ENCODE results near the gene RGS7. TPM values are rescaled to one million over a fixed set of nuclear protein-coding genes. Genes with fewer than 3 reads are reported as not detected.

RGS7 gene
- total RNA-seq, 4 donors from 2014 or later: 0.11 to 0.33 TPM; not detected in 2

DNA sequence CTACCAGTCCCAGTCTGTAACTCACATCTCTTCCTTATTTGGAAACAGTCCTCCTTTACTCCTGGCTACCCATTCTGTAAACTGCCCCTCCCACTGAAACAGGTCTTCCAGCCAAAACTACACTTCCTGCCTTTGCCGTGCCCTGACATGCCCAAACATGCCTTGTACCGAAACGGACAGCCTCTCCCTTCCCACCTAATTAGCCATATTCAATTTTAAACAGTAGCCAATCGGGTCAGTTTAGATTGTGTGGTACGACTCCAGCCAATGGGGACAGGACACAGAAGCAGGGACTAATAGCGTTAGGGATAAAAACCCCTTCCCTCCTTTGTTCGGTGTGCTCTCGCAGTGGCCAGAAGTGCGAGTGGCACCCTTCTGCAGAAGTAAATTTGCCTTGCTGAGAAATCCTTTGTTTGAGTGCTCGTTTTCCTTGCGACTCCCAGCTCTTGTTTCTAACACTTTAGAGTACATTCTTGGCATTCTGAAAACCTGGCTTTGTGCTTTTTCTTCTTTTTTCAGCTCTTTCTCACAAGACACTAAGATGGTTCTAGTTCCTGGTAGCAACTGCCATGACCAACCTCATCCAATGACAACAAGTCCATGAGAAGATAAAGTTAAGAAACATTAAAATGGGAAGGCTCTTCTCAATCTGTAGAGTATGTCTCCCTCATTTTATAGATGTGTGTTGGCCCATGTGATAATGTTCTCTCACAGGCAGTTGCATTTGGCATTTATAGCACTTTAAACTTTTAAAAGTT lies 419.9 kb downstream of the RGS7 start:
- no peak overlapping the region for H3K27ac ChIP-seq (replicated peaks in 1 of 4)
- 92% methylated on average over 11 of the region's 11 CpGs for WGBS
- intact Hi-C loops (cut with DNase I): no loop called here
- H3K4me1 ChIP-seq: no peaks in the 10 kb centered on the region
- no peak overlapping the region for H3K4me3 ChIP-seq
- DNase-seq (ENCODE audit: extremely low spot score): no peak
- no peaks in the 10 kb centered on the region for H3K36me3 ChIP-seq
- no peaks in the 10 kb centered on the region for H3K27me3 ChIP-seq
- TF ChIP-seq POLR2A (IDR thresholded peaks at IDR 0.05; ENCODE audit: low read depth) (no peak), POLR2AphosphoS5 (IDR thresholded peaks at IDR 0.05) (no peak), EP300 (IDR thresholded peaks at IDR 0.05) (no peak)
- TF ChIP-seq, protein P1, sequence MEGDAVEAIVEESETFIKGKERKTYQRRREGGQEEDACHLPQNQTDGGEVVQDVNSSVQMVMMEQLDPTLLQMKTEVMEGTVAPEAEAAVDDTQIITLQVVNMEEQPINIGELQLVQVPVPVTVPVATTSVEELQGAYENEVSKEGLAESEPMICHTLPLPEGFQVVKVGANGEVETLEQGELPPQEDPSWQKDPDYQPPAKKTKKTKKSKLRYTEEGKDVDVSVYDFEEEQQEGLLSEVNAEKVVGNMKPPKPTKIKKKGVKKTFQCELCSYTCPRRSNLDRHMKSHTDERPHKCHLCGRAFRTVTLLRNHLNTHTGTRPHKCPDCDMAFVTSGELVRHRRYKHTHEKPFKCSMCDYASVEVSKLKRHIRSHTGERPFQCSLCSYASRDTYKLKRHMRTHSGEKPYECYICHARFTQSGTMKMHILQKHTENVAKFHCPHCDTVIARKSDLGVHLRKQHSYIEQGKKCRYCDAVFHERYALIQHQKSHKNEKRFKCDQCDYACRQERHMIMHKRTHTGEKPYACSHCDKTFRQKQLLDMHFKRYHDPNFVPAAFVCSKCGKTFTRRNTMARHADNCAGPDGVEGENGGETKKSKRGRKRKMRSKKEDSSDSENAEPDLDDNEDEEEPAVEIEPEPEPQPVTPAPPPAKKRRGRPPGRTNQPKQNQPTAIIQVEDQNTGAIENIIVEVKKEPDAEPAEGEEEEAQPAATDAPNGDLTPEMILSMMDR (IDR thresholded peaks at IDR 0.05): no peak
- peaks cover 0 to 15% (median 11%) of the 10 kb centered on the region in 4 donors for H3K9me3 ChIP-seq

DNA sequence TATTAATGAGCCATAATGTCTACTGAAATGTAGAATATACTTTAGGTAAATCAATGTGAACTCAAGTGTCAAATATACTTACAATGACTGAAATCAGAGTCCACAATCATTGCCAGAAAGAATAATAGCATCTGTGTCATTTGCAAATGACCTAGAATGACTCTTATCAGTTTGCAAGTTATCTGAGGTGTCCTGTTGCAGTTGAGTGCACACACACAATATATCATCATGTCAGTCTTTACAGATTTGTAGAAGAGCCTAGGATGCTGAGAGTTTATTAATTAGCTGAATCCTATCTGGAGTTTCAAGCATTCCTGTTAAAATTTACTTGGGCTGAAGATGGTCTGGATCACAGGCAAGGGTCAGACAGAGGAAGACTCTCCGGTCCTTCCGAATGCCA lies 421.1 kb downstream of the RGS7 start:
- intact Hi-C loops (cut with DNase I): no loop called here
- DNase-seq (ENCODE audit: extremely low spot score): no peak
- Histone ChIP-seq H3K27ac (replicated peaks in 1 of 4) (no peak overlapping the region), H3K36me3 (no peaks in the 10 kb centered on the region), H3K27me3 (no peaks in the 10 kb centered on the region), H3K4me1 (no peaks in the 10 kb centered on the region), H3K4me3 (no peak overlapping the region), H3K9me3 (peaks cover 0 to 15% (median 11%) of the 10 kb centered on the region in 4 donors)
- 86% methylated on average over 2 of the region's 2 CpGs for WGBS
- no peak for TF ChIP-seq POLR2A (IDR thresholded peaks at IDR 0.05; ENCODE audit: low read depth)
- TF ChIP-seq, protein P1 (IDR thresholded peaks at IDR 0.05): no peak
- no peak for TF ChIP-seq EP300 (IDR thresholded peaks at IDR 0.05)
- TF ChIP-seq POLR2AphosphoS5 (IDR thresholded peaks at IDR 0.05): no peak

DNA sequence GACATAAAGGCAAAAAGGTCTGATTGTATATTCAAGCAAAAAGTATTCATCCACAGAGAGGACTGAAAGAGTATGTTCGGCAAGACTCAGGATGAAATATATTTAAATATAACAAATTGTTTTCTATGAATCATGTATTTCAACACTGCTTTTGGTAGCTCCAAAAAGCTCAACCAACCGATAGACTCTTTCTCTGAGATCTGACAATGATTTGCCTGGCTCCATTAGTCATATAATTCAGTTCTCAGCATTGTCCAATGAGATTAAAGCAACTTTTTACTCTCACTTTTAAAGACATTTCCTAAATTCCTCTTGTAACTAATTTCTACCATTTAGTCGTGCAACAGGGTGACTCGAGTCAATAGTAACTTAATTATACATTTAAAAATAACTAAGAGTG lies 426.0 kb downstream of the RGS7 start:
- Histone ChIP-seq H3K36me3 (no peaks in the 10 kb centered on the region), H3K4me3 (no peak overlapping the region), H3K27me3 (no peaks in the 10 kb centered on the region), H3K4me1 (no peaks in the 10 kb centered on the region), H3K9me3 (no peaks in the 10 kb centered on the region), H3K27ac (replicated peaks in 1 of 4) (no peak overlapping the region)
- no peak for DNase-seq (ENCODE audit: extremely low spot score)
- WGBS: 74% methylated on average over 4 of the region's 4 CpGs
- no peak for TF ChIP-seq POLR2A (IDR thresholded peaks at IDR 0.05; ENCODE audit: low read depth)
- TF ChIP-seq, protein P1 (IDR thresholded peaks at IDR 0.05): no peak
- no peak for TF ChIP-seq POLR2AphosphoS5 (IDR thresholded peaks at IDR 0.05)
- TF ChIP-seq EP300 (IDR thresholded peaks at IDR 0.05): no peak
- intact Hi-C loops (cut with DNase I): no loop called here

DNA sequence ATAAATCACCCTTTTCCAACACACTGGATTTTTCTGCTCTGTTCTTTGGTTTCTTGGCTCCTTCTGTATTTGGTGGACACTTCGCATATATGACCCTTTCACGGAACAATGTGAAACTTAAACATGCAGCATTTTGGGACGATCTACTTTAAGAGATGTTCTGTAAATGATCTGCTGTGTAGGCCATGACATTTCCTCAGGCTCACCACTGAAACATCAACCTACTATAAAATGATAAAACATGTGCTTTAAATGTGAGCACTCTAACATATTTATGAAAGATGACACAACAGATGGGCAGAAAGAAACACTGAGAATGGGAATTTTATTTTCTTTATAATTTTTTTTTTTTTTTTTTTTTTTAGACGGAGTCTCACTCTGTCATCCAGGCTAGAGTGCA lies 428.7 kb downstream of the RGS7 start:
- Histone ChIP-seq H3K9me3 (no peaks in the 10 kb centered on the region), H3K27me3 (no peaks in the 10 kb centered on the region), H3K27ac (replicated peaks in 1 of 4) (no peak overlapping the region), H3K4me3 (no peak overlapping the region), H3K36me3 (no peaks in the 10 kb centered on the region), H3K4me1 (no peaks in the 10 kb centered on the region)
- 93% methylated on average over 4 of the region's 4 CpGs for WGBS
- DNase-seq (ENCODE audit: extremely low spot score): no peak
- intact Hi-C loops (cut with DNase I): no loop called here
- TF ChIP-seq POLR2AphosphoS5 (IDR thresholded peaks at IDR 0.05): no peak
- no peak for TF ChIP-seq POLR2A (IDR thresholded peaks at IDR 0.05; ENCODE audit: low read depth)
- TF ChIP-seq, protein P1 (IDR thresholded peaks at IDR 0.05): no peak
- no peak for TF ChIP-seq EP300 (IDR thresholded peaks at IDR 0.05)

DNA sequence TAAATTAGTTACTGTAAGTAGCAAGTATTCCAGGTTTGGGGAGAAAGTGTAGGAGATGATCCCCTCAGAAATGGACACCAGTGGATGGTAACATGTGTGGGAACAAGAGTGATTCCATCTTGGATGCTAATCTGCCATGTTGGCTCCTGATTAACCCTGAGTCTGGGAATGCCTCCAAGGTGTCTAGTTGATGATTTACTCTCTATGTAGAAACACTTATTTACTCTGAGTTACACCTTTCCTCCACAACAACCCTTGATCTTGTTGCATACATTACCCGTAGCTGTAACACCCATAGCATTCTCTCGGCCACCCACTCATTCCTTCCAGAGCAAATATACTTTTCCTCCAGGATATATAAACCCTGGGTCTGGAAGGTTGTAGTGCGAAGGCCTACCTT lies 429.2 kb downstream of the RGS7 start:
- Histone ChIP-seq H3K27ac (replicated peaks in 1 of 4) (no peak overlapping the region), H3K27me3 (no peaks in the 10 kb centered on the region), H3K9me3 (no peaks in the 10 kb centered on the region), H3K4me3 (no peak overlapping the region), H3K4me1 (no peaks in the 10 kb centered on the region), H3K36me3 (no peaks in the 10 kb centered on the region)
- TF ChIP-seq POLR2AphosphoS5 (IDR thresholded peaks at IDR 0.05) (no peak), POLR2A (IDR thresholded peaks at IDR 0.05; ENCODE audit: low read depth) (no peak), EP300 (IDR thresholded peaks at IDR 0.05) (no peak)
- TF ChIP-seq, protein P1 (IDR thresholded peaks at IDR 0.05): no peak
- no peak for DNase-seq (ENCODE audit: extremely low spot score)
- 90% methylated on average over 3 of the region's 3 CpGs for WGBS
- intact Hi-C loops (cut with DNase I): no loop called here

Measured in esophagus muscularis mucosa (tissue), 4 donors.